OCI-LY1 (cell line): ENCODE measurements around the gene ROBO1.

Experiments
- CTCF ChIP-seq: fragments of 200-600 bp; sonication (generic), shearing (Covaris generic); IDR thresholded peaks from 2 replicates; pipeline ENCODE4 v1.5.1; 2017; ENCODE audit warnings: mild to moderate bottlenecking, antibody characterized with exemption, low read length, moderate library complexity, mixed read lengths
- EZH2 ChIP-seq: fragments of 200-600 bp; sonication (generic), shearing (Covaris generic); IDR thresholded peaks from 2 replicates; pipeline ENCODE4 v1.8.0; 2017; ENCODE audit warnings: borderline replicate concordance, mixed run types, mild to moderate bottlenecking, antibody characterized with exemption, low read length, moderate library complexity, mixed read lengths

- TF ChIP-seq CTCF = no peak
- TF ChIP-seq EZH2 = no peak
Observed at GRCh38 chr3:78979028-78979427, 788.8 kb downstream of the ROBO1 start.
